ENCODE measurements around the gene MSRB1. TPM values are rescaled to one million over a fixed set of nuclear protein-coding genes. Genes with fewer than 3 reads are reported as not detected.
A peak's percentile ranks its signal among the peaks of the same experiment; 100 is the strongest.

MSRB1 gene
- total RNA-seq, 4 donors from 2014 or later, result 5.0 to 43.7 (median 12.4) TPM

- TF ChIP-seq, protein P1, sequence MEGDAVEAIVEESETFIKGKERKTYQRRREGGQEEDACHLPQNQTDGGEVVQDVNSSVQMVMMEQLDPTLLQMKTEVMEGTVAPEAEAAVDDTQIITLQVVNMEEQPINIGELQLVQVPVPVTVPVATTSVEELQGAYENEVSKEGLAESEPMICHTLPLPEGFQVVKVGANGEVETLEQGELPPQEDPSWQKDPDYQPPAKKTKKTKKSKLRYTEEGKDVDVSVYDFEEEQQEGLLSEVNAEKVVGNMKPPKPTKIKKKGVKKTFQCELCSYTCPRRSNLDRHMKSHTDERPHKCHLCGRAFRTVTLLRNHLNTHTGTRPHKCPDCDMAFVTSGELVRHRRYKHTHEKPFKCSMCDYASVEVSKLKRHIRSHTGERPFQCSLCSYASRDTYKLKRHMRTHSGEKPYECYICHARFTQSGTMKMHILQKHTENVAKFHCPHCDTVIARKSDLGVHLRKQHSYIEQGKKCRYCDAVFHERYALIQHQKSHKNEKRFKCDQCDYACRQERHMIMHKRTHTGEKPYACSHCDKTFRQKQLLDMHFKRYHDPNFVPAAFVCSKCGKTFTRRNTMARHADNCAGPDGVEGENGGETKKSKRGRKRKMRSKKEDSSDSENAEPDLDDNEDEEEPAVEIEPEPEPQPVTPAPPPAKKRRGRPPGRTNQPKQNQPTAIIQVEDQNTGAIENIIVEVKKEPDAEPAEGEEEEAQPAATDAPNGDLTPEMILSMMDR (IDR thresholded peaks at IDR 0.05), result no peak
- peak in 1 of 2 donors; percentile 12 for TF ChIP-seq POLR2A (IDR thresholded peaks at IDR 0.05)
- 28 to 38% methylated on average over 11 to 43 of the region's 70 CpGs for WGBS, 2 donors
- Histone ChIP-seq H3K4me3 (replicated peaks in 1 of 3) (no peak overlapping the region), H3K9me3 (no peaks in the 10 kb centered on the region), H3K27ac (no peak overlapping the region), H3K27me3 (peaks cover 13% of the 10 kb centered on the region), H3K4me1 (peaks cover 5 to 15% of the 10 kb centered on the region in 2 donors), H3K36me3 (peaks cover 42 to 45% of the 10 kb centered on the region in 2 donors)
- peak; percentile 30 to 54 for DNase-seq
- intact Hi-C loops (cut with DNase I), result no loop called here
Observed at GRCh38 chr16:1979271-1980029, 36.5 kb upstream of the MSRB1 start.

DNA sequence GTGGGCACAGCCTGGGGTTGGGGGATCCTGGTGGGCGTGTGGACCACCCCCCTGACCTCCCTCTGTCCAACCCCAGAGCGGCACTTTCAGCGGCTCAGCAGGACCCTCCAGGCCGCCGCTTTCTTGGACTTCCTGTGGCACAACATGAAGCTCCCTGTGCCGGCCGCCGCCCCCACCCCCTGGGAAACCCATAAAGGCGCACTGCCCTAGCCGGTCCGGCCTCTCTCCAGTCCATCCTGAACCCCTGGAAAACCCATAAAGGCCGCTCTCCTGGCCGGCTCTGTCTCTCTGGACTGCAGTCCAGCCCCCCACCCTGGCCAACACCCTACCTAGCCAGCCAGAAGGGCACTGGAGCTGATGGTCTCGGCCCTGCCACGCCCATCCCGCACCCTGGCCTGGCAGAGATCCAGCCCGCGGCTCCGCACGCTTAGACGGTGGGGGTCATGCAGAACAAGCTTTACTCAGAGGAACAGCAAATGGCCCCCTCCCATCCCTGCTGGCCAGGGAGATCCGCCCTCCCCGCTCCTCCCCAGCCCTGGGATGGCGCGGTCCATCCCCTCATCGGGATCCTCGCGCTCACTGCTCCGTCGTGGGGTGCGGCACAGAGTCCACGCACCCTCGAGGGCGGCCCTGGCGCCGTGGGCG lies 35.6 kb upstream of the MSRB1 start:
- Histone ChIP-seq H3K9me3 (no peaks in the 10 kb centered on the region), H3K36me3 (peaks cover 43 to 50% of the 10 kb centered on the region in 2 donors), H3K27me3 (peaks cover 13% of the 10 kb centered on the region), H3K27ac (no peak overlapping the region), H3K4me1 (peaks cover 5 to 13% of the 10 kb centered on the region in 2 donors), H3K4me3 (replicated peaks in 1 of 3) (no peak overlapping the region)
- TF ChIP-seq, protein P1 (IDR thresholded peaks at IDR 0.05), result no peak
- TF ChIP-seq POLR2A (IDR thresholded peaks at IDR 0.05), result no peak
- intact Hi-C loops (cut with DNase I), result no loop called here
- no peak for DNase-seq
- 76 to 97% methylated on average over 5 to 13 of the region's 37 CpGs for WGBS, 2 donors

DNA sequence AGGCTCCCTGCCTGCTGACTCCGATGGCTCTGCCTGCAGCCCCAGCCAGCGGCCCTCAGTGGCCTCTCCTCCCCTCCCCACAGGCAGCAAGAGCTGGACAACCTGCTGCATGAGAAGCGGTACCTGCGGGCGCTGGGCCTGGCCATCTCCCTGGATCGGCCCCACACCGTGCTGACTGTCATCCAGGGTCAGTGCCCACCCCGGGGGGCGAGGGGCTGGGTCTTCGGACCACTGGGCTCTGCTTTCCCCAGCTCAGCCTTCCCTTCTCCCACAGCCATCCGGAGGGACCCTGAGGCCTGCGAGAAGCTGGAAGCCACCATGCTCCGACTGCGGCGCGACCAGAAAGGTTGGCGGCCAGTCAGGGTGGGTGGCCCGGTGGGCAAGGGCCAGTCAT lies 34.9 kb upstream of the MSRB1 start:
- H3K9me3 ChIP-seq, result no peaks in the 10 kb centered on the region
- TF ChIP-seq, protein P1 (IDR thresholded peaks at IDR 0.05), result no peak
- TF ChIP-seq POLR2A (IDR thresholded peaks at IDR 0.05), result no peak
- intact Hi-C loops (cut with DNase I), result no loop called here
- peaks cover 43 to 50% of the 10 kb centered on the region in 2 donors for H3K36me3 ChIP-seq
- WGBS, 2 donors, result 93 to 95% methylated on average over 10 to 13 of the region's 18 CpGs
- no peak for DNase-seq
- H3K27ac ChIP-seq, result no peak overlapping the region
- H3K4me3 ChIP-seq (replicated peaks in 1 of 3), result no peak overlapping the region
- peaks cover 1 to 13% of the 10 kb centered on the region in 2 donors for H3K4me1 ChIP-seq
- peaks cover 13% of the 10 kb centered on the region for H3K27me3 ChIP-seq

DNA sequence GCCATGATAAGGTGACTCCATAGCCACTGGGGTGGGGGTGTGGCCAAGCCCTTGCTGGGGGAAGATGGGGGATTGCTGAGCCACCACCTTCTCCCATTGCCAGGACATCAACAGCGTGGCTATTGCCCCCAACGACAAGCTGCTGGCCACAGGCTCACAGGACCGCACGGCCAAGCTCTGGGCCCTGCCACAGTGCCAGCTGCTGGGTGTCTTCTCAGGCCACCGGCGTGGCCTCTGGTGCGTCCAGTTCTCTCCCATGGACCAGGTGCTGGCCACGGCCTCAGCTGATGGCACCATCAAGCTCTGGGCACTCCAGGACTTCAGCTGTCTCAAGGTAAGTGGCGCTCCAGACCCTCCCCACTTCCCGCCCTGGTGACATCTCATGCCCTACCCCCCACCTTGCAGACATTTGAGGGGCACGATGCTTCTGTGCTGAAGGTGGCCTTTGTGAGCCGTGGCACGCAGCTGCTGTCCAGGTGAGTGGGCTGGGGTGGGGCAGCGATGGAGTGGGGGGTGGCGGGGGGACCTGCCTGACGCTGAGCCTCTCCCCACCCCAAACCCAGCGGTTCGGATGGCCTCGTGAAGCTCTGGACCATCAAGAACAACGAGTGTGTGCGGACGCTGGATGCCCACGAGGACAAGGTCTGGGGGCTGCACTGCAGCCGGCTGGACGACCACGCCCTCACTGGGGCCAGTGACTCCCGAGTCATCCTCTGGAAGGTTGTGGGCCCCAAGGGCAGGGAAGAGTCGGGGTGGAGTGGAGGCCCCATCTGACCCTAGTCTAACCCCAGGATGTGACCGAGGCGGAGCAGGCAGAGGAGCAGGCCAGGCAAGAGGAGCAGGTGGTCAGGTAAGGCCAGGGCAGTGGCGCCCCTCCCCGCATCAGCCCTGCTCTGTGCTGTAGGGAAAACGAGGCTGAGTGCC lies 34.2 kb upstream of the MSRB1 start:
- no peak for DNase-seq
- H3K9me3 ChIP-seq, result no peaks in the 10 kb centered on the region
- 92 to 99% methylated on average over 12 to 22 of the region's 33 CpGs for whole genome bisulfite sequencing, 2 donors
- peaks cover 13% of the 10 kb centered on the region for H3K27me3 ChIP-seq
- intact Hi-C loops (cut with DNase I), result no loop called here
- no peak overlapping the region for H3K27ac ChIP-seq
- TF ChIP-seq POLR2A (IDR thresholded peaks at IDR 0.05), result no peak
- TF ChIP-seq, protein P1 (IDR thresholded peaks at IDR 0.05), result no peak
- peaks cover 43 to 50% of the 10 kb centered on the region in 2 donors for H3K36me3 ChIP-seq
- no peak overlapping the region for H3K4me3 ChIP-seq (replicated peaks in 1 of 3)
- peaks cover 5 to 18% of the 10 kb centered on the region in 2 donors for H3K4me1 ChIP-seq
